SK-N-SH (cell line): ENCODE data around the gene ACTG2.

Source experiments
- CHD2 ChIP-seq: fragments of 150-350 bp; IDR thresholded peaks from 2 replicates; pipeline ENCODE4 v1.6.1; 2018; ENCODE audit warnings: low read length; ENCODE audit not compliant: partially characterized antibody
- CTCF ChIP-seq: fragments of 200-600 bp; sonication (generic); IDR thresholded peaks from 2 replicates; pipeline ENCODE4 v1.6.1; 2017; ENCODE audit warnings: antibody characterized with exemption, mild to moderate bottlenecking, moderate library complexity
- FOXM1 ChIP-seq: IDR thresholded peaks from 2 replicates; pipeline ENCODE4 v1.4.0; 2012; ENCODE audit warnings: low read depth, mild to moderate bottlenecking
- MXI1 ChIP-seq: IDR thresholded peaks from 2 replicates; pipeline ENCODE4 v1.6.1; 2012; ENCODE audit warnings: mild to moderate bottlenecking, low read depth, low read length, improper control_type of control experiment
- RAD21 ChIP-seq: IDR thresholded peaks from 2 replicates; pipeline ENCODE4 v1.6.1; 2012; ENCODE audit warnings: mild to moderate bottlenecking, low read length
- RCOR1 ChIP-seq: fragments of 150-350 bp; IDR thresholded peaks from 2 replicates; pipeline ENCODE4 v1.6.1; 2017; ENCODE audit warnings: antibody characterized with exemption, low read length
- RFX5 ChIP-seq: IDR thresholded peaks from 2 replicates; pipeline ENCODE4 v1.6.1; 2012; ENCODE audit warnings: mild to moderate bottlenecking, improper control_type of control experiment, low read length
- SIN3A ChIP-seq: IDR thresholded peaks from 2 replicates; pipeline ENCODE4 v1.6.1; 2012; ENCODE audit warnings: low read depth, mild to moderate bottlenecking, low read length, moderate library complexity, borderline replicate concordance
- SMC3 ChIP-seq: IDR thresholded peaks from 2 replicates; pipeline ENCODE4 v1.6.1; 2012; ENCODE audit warnings: low read depth, low read length, improper control_type of control experiment
- TAF1 ChIP-seq: IDR thresholded peaks from 2 replicates; pipeline ENCODE4 v1.6.1; 2012; ENCODE audit warnings: low read depth, mild to moderate bottlenecking, low read length, moderate library complexity, borderline replicate concordance
- TEAD4 ChIP-seq: IDR thresholded peaks from 2 replicates; pipeline ENCODE4 v1.4.0; 2012; ENCODE audit warnings: mild to moderate bottlenecking, borderline replicate concordance; ENCODE audit not compliant: insufficient read depth
- USF2 ChIP-seq: fragments of 150-350 bp; IDR thresholded peaks from 2 replicates; pipeline ENCODE4 v1.6.1; 2017; ENCODE audit warnings: antibody characterized with exemption, low read length, low read depth, borderline replicate concordance
- YY1 ChIP-seq: IDR thresholded peaks from 2 replicates; pipeline ENCODE4 v1.4.0; 2012; ENCODE audit warnings: low read depth, mild to moderate bottlenecking

- TF ChIP-seq FOXM1 (no peak), RAD21 (no peak), CTCF (no peak), USF2 (no peak), CHD2 (no peak), SMC3 (no peak), TEAD4 (no peak), TAF1 (no peak), RFX5 (no peak), YY1 (no peak), RCOR1 (no peak), MXI1 (no peak), SIN3A (no peak)
Measured at GRCh38 chr2:73886357-73886756, 6.5 kb upstream of the ACTG2 start.
